ENCODE data around the gene CLSTN2.

DNA sequence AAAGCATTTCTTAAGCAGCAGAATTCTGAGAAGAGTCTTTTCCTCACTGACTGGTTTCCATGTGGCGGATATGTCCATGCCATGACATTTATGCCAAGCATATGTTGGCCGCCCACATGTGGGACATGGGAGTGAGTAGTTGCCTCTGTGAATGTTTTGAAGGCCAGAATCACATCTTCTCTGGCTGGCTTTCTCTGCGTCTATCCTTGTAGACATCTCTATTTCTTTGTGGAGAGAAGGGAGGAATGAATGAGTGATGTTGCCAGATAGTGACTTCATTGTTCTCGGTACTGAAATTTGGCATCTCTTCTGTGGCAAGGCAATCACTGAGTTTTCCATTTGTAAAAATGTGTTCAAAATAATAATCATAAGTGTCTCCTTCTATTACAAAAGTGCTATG is 316.0 kb downstream of the CLSTN2 start:
- TF ChIP-seq, protein P1, sequence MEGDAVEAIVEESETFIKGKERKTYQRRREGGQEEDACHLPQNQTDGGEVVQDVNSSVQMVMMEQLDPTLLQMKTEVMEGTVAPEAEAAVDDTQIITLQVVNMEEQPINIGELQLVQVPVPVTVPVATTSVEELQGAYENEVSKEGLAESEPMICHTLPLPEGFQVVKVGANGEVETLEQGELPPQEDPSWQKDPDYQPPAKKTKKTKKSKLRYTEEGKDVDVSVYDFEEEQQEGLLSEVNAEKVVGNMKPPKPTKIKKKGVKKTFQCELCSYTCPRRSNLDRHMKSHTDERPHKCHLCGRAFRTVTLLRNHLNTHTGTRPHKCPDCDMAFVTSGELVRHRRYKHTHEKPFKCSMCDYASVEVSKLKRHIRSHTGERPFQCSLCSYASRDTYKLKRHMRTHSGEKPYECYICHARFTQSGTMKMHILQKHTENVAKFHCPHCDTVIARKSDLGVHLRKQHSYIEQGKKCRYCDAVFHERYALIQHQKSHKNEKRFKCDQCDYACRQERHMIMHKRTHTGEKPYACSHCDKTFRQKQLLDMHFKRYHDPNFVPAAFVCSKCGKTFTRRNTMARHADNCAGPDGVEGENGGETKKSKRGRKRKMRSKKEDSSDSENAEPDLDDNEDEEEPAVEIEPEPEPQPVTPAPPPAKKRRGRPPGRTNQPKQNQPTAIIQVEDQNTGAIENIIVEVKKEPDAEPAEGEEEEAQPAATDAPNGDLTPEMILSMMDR (IDR thresholded peaks at IDR 0.05), result no peak
- no peak for TF ChIP-seq POLR2A (IDR thresholded peaks at IDR 0.05)
